GM12892 (cell line): Measurements from ENCODE around the gene CENPU.
A peak's percentile ranks its signal among the peaks of the same experiment; 100 is the strongest.
"Not testable (repeated sequence)": the region's sequence is repeated elsewhere in the genome, so short reads cannot be mapped to it uniquely, and the experiment has no call there.

Source experiments
- DNase-seq: peaks from one replicate; pipeline ENCODE4 v3.0.0; 2011; ENCODE audit not compliant: insufficient read length
- FAIRE-seq: peaks from 2 replicates; lab custom pipeline; 2011; peaks lifted over from hg19 to GRCh38; lab: Jason Lieb, UNC
- POLR2A ChIP-seq: IDR thresholded peaks from 2 replicates; pipeline ENCODE4 v1.6.1; 2011; ENCODE audit warnings: low read depth, low read length, control low read depth
- POLR2AphosphoS5 ChIP-seq: IDR thresholded peaks from 2 replicates; pipeline ENCODE4 v1.6.1; 2011; ENCODE audit warnings: low read depth, low read length, control low read depth
- TAF1 ChIP-seq: IDR thresholded peaks from 2 replicates; pipeline ENCODE4 v1.6.1; 2011; ENCODE audit warnings: low read depth, mild to moderate bottlenecking, control low read depth, low read length, borderline replicate concordance

Gene CENPU

GRCh38 chr4:184750926-184751584 is 17.2 kb upstream of the CENPU start:
- no peak for TF ChIP-seq POLR2AphosphoS5
- FAIRE-seq, result no peak
- DNase-seq, result no peak

- no peak for FAIRE-seq
- TF ChIP-seq TAF1 (no peak), POLR2AphosphoS5 (no peak)
- DNase-seq, result no peak
Observed at GRCh38 chr4:184748251-184748652, 14.4 kb upstream of the CENPU start.

- TF ChIP-seq TAF1, result no peak
- no peak for TF ChIP-seq POLR2AphosphoS5
- no peak for TF ChIP-seq POLR2A
- FAIRE-seq (no peak), DNase-seq (no peak)
Observed at GRCh38 chr4:184747034-184747830, 13.3 kb upstream of the CENPU start.

- DNase-seq (peak; percentile 72), FAIRE-seq (peak; percentile 57)
- no peak for TF ChIP-seq POLR2AphosphoS5
- no peak for TF ChIP-seq POLR2A
- TF ChIP-seq TAF1, result no peak
Observed at GRCh38 chr4:184745831-184746795, 12.2 kb upstream of the CENPU start.

GRCh38 chr4:184744236-184744635 is 10.3 kb upstream of the CENPU start:
- DNase-seq, result no peak
- TF ChIP-seq TAF1 (no peak), POLR2A (no peak), POLR2AphosphoS5 (no peak)
- no peak for FAIRE-seq

- FAIRE-seq, result no peak
- no peak for TF ChIP-seq TAF1
- TF ChIP-seq POLR2AphosphoS5, result no peak
- no peak for TF ChIP-seq POLR2A
- DNase-seq, result no peak
Observed at GRCh38 chr4:184743650-184744049, 9.8 kb upstream of the CENPU start.

- FAIRE-seq, DNase-seq: not testable (repeated sequence)
Observed at GRCh38 chr4:184741651-184742050, 7.8 kb upstream of the CENPU start.

GRCh38 chr4:184740980-184741391 is 7.1 kb upstream of the CENPU start:
- FAIRE-seq, result no peak

GRCh38 chr4:184739575-184739974 is 5.7 kb upstream of the CENPU start:
- not testable (repeated sequence) for FAIRE-seq

More at GRCh38 chr4:184740980-184741391, 7.1 kb upstream of the CENPU start:
- no peak for TF ChIP-seq POLR2AphosphoS5
- no peak for TF ChIP-seq TAF1
- no peak for DNase-seq

GRCh38 chr4:184734758-184735157 is 862 bp upstream of the CENPU start:
- TF ChIP-seq TAF1, result no peak
- no peak for TF ChIP-seq POLR2A
- TF ChIP-seq POLR2AphosphoS5, result no peak
- DNase-seq, result no peak
- FAIRE-seq, result no peak

More at GRCh38 chr4:184739575-184739974, 5.7 kb upstream of the CENPU start:
- DNase-seq, result not testable (repeated sequence)

- FAIRE-seq, result no peak
- TF ChIP-seq POLR2A (no peak), POLR2AphosphoS5 (no peak), TAF1 (no peak)
- DNase-seq, result no peak
Observed at GRCh38 chr4:184732126-184732525, 1.8 kb downstream of the CENPU start.

- DNase-seq, result no peak
- TF ChIP-seq TAF1, result no peak
- no peak for TF ChIP-seq POLR2AphosphoS5
- no peak for TF ChIP-seq POLR2A
- no peak for FAIRE-seq
Observed at GRCh38 chr4:184731056-184731455, 2.8 kb downstream of the CENPU start.
